Progenitor cell of endocrine pancreas (in vitro differentiated cells): ENCODE measurements around the gene SNX1. TPM values are rescaled to one million over a fixed set of nuclear protein-coding genes. Genes with fewer than 3 reads are reported as not detected.

Experiments used
- DNase-seq: peaks from one replicate; pipeline ENCODE4 v3.0.0; 2021; ENCODE audit warnings: low spot score; ENCODE audit not compliant: unreplicated experiment
- H3K27ac Mint-ChIP-seq: 2 replicates; pipeline ENCODE4 v1.8.0; 2021; ENCODE audit warnings: mild to moderate bottlenecking, moderate library complexity, mixed read lengths
- H3K27me3 Mint-ChIP-seq: 2 replicates; pipeline ENCODE4 v1.8.0; 2021; ENCODE audit warnings: mixed read lengths
- H3K36me3 Mint-ChIP-seq: 2 replicates; pipeline ENCODE4 v1.8.0; 2022; ENCODE audit warnings: mixed read lengths; ENCODE audit not compliant: insufficient read depth
- H3K4me1 Mint-ChIP-seq: 2 replicates; pipeline ENCODE4 v1.8.0; 2021; ENCODE audit warnings: low read depth, mixed read lengths
- H3K4me3 Mint-ChIP-seq: 2 replicates; pipeline ENCODE4 v1.8.0; 2021; ENCODE audit warnings: low read depth, mild to moderate bottlenecking, moderate library complexity, mixed read lengths
- H3K9me3 Mint-ChIP-seq: 2 replicates; pipeline ENCODE4 v1.8.0; 2021; ENCODE audit warnings: low read depth, mixed read lengths
- total RNA-seq: library from RNA; stranded (reverse); gene quantifications from 2 replicates; pipeline ENCODE4 v1.2.1, GENCODE V29; 2021
- TF ChIP-seq, protein P1 (sequence below): fragments of 200-600 bp; sonication (generic); IDR thresholded peaks from one replicate; pipeline ENCODE4 v1.5.0; 2021; ENCODE audit warnings: antibody characterized with exemption, mild to moderate bottlenecking; ENCODE audit not compliant: unreplicated experiment

The SNX1 gene
- total RNA-seq, 1 donor from 2014 or later, result 91.4 TPM

DNA sequence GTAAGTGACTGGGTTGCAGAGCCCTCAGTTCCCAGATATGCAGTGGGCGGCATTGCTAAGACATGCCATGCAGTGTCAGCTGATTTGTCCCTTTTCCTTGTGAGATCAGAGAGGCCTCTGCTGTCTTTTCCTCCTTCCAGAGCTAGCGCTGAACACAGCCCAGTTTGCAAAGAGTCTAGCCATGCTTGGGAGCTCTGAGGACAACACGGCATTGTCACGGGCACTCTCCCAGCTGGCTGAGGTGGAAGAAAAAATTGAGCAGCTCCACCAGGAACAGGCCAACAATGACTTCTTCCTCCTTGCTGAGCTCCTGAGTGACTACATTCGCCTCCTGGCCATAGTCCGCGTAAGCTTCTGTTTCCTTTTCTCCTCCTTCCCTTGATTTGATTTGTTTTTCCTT is 35.8 kb downstream of the SNX1 start:
- TF ChIP-seq, protein P1, sequence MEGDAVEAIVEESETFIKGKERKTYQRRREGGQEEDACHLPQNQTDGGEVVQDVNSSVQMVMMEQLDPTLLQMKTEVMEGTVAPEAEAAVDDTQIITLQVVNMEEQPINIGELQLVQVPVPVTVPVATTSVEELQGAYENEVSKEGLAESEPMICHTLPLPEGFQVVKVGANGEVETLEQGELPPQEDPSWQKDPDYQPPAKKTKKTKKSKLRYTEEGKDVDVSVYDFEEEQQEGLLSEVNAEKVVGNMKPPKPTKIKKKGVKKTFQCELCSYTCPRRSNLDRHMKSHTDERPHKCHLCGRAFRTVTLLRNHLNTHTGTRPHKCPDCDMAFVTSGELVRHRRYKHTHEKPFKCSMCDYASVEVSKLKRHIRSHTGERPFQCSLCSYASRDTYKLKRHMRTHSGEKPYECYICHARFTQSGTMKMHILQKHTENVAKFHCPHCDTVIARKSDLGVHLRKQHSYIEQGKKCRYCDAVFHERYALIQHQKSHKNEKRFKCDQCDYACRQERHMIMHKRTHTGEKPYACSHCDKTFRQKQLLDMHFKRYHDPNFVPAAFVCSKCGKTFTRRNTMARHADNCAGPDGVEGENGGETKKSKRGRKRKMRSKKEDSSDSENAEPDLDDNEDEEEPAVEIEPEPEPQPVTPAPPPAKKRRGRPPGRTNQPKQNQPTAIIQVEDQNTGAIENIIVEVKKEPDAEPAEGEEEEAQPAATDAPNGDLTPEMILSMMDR, result no peak
- no peak for DNase-seq
- no peaks in the 10 kb centered on the region for H3K27me3 Mint-ChIP-seq
- no peaks in the 10 kb centered on the region for H3K9me3 Mint-ChIP-seq
- H3K4me1 Mint-ChIP-seq, result no peaks in the 10 kb centered on the region
- peaks cover 21% of the 10 kb centered on the region for H3K36me3 Mint-ChIP-seq
- no peak overlapping the region for H3K4me3 Mint-ChIP-seq
- H3K27ac Mint-ChIP-seq, result peak overlapping the region; percentile 13

- Mint-ChIP-seq H3K4me1 (no peaks in the 10 kb centered on the region), H3K36me3 (peaks cover 20% of the 10 kb centered on the region), H3K27me3 (no peaks in the 10 kb centered on the region), H3K27ac (no peak overlapping the region), H3K9me3 (no peaks in the 10 kb centered on the region), H3K4me3 (no peak overlapping the region)
- TF ChIP-seq, protein P1, result no peak
- DNase-seq, result no peak
Measured at GRCh38 chr15:64132217-64132616, 36.4 kb downstream of the SNX1 start.

GRCh38 chr15:64133623-64134344 is 38.0 kb downstream of the SNX1 start:
- DNase-seq, result no peak
- no peak overlapping the region for H3K4me3 Mint-ChIP-seq
- no peak overlapping the region for H3K27ac Mint-ChIP-seq
- H3K4me1 Mint-ChIP-seq, result no peaks in the 10 kb centered on the region
- TF ChIP-seq, protein P1, result no peak
- H3K27me3 Mint-ChIP-seq, result no peaks in the 10 kb centered on the region
- no peaks in the 10 kb centered on the region for H3K9me3 Mint-ChIP-seq
- peaks cover 22% of the 10 kb centered on the region for H3K36me3 Mint-ChIP-seq

DNA sequence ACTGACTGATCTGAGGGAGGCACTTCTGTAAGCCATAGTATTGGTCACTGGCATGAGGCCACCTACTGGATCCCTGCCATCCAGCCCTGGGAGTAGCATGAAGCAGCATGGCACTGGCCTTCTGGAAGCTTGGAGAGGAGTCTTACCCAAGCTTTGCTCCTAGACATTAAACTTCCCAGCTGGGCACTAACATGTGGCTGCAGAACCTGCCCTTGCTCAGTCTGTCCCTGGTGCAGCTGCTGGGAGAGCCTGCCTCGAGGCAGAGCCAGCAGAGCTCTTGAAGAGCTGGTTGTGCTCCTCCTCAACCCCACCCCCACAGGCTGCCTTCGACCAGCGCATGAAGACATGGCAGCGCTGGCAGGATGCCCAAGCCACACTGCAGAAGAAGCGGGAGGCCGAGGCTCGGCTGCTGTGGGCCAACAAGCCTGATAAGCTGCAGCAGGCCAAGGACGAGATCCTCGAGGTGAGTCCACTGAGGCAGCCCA is 38.6 kb downstream of the SNX1 start:
- DNase-seq, result no peak
- Mint-ChIP-seq H3K27ac (no peak overlapping the region), H3K27me3 (no peaks in the 10 kb centered on the region), H3K4me3 (no peak overlapping the region), H3K36me3 (peaks cover 22% of the 10 kb centered on the region), H3K9me3 (no peaks in the 10 kb centered on the region), H3K4me1 (no peaks in the 10 kb centered on the region)
- TF ChIP-seq, protein P1, result no peak

DNA sequence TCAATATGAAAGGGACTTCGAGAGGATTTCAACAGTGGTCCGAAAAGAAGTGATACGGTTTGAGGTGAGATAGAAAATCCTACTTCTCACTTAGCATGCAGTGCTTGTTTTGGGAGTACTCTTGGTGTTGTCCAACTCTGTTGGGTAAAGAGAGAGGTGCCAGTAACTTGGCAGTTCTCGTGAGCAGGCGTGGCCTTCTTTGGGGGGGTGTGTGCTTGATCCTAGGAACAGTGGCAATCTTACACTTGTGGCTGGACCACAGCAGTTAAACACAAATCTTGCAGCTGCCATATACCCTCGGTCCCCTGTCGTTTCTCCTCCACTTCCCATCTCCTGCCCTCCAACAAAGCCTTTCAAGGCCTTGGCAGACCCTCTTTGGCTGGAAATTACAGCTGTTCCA is 40.6 kb downstream of the SNX1 start:
- no peaks in the 10 kb centered on the region for H3K4me1 Mint-ChIP-seq
- no peaks in the 10 kb centered on the region for H3K27me3 Mint-ChIP-seq
- TF ChIP-seq, protein P1, result no peak
- H3K4me3 Mint-ChIP-seq, result no peak overlapping the region
- peaks cover 20% of the 10 kb centered on the region for H3K36me3 Mint-ChIP-seq
- H3K9me3 Mint-ChIP-seq, result no peaks in the 10 kb centered on the region
- H3K27ac Mint-ChIP-seq, result no peak overlapping the region
- DNase-seq, result no peak
